ENCODE results near the gene OR9Q1.

GRCh38 chr11:58192229-58192628, 168.5 kb downstream of the OR9Q1 start:
- TF ChIP-seq MAFK (IDR thresholded peaks at IDR 0.05; ENCODE audit: low read depth, low read length): no peak
- no peak for TF ChIP-seq CTCF (conservative IDR thresholded peaks at IDR 0.05; ENCODE audit: low read depth, low read length)
- no peak for TF ChIP-seq SMC3 (IDR thresholded peaks at IDR 0.05; ENCODE audit: low read depth, low read length)
- no peak for TF ChIP-seq RAD21 (IDR thresholded peaks at IDR 0.05; ENCODE audit: low read length)
- no peak for TF ChIP-seq RFX5 (IDR thresholded peaks at IDR 0.05; ENCODE audit: low read depth, low read length)
- TF ChIP-seq POLR2A (IDR thresholded peaks at IDR 0.05; ENCODE audit: low read depth, low read length): no peak
- TF ChIP-seq FOS (IDR thresholded peaks at IDR 0.05; ENCODE audit: low read depth, low read length): no peak
- no peak for TF ChIP-seq MXI1 (IDR thresholded peaks at IDR 0.05; ENCODE audit: borderline replicate concordance, low read depth, low read length)
- TF ChIP-seq CEBPB (IDR thresholded peaks at IDR 0.05; ENCODE audit: low read depth, low read length): no peak
